Subcutaneous adipose tissue (tissue), 4 donors: Measurements from ENCODE around the gene RBFOX2. TPM values are rescaled to one million over a fixed set of nuclear protein-coding genes. Genes with fewer than 3 reads are reported as not detected.

ENCODE experiments used
- CTCF ChIP-seq: fragments of 450-650 bp; IDR thresholded peaks from one replicate; pipeline ENCODE4 v1.5.1; 2016; ENCODE audit warnings: low read depth, mild to moderate bottlenecking, control low read depth, antibody characterized with exemption, moderate library complexity
- total RNA-seq, 4 donors: library from RNA; depleted of rRNA; stranded (reverse); fragments of >200 nt; gene quantifications; one replicate each; pipeline ENCODE4 v1.1.0, GENCODE V29; 2016

Gene RBFOX2
- total RNA-seq: 10 to 100 TPM; 46.7 to 64.1 (median 51.5) TPM

GRCh38 chr22:36028646-36029405, at the start of gene RBFOX2:
Gene RBFOX2, minus strand, starts transcription at chr22:36028824. Its CDS starts 399 bp downstream, at chr22:36028425.
- no peak for TF ChIP-seq CTCF

GRCh38 chr22:36077271-36077670, 48.6 kb upstream of the RBFOX2 start:
- no peak for TF ChIP-seq CTCF

GRCh38 chr22:36075724-36076123, 47.1 kb upstream of the RBFOX2 start:
- TF ChIP-seq CTCF: no peak

- no peak for TF ChIP-seq CTCF
Measured at GRCh38 chr22:36075230-36075629, 46.6 kb upstream of the RBFOX2 start.

GRCh38 chr22:36073476-36073875, 44.9 kb upstream of the RBFOX2 start:
- TF ChIP-seq CTCF: no peak

- TF ChIP-seq CTCF: no peak
Measured at GRCh38 chr22:36069368-36069767, 40.7 kb upstream of the RBFOX2 start.

GRCh38 chr22:36068776-36069344, 40.2 kb upstream of the RBFOX2 start:
- no peak for TF ChIP-seq CTCF
